Endothelial cell of umbilical vein (primary cell): ENCODE data around the gene ENO2. TPM values are rescaled to one million over a fixed set of nuclear protein-coding genes. Genes with fewer than 3 reads are reported as not detected.
A peak's percentile ranks its signal among the peaks of the same experiment; 100 is the strongest.

Source experiments
- BruUV-seq: library from RNA; stranded (reverse); fragments of 400-500 nt; replicated peaks from 2 replicates; lab custom pipeline; 2021; lab: Mats Ljungman, UMichigan
- CTCF ChIA-PET: fragments of 300-600, 350-600 bp; sonication (Branson Sonifier 250); formaldehyde crosslinking; loops from one replicate; lab custom pipeline; 2021; ENCODE audit warnings: antibody characterized with exemption, inconsistent platforms; lab: Charles Lee
- POLR2A ChIA-PET: fragments of 300-600, 350-600 bp; sonication (Branson Sonifier 250); formaldehyde crosslinking; loops from one replicate; lab custom pipeline; 2021; ENCODE audit warnings: antibody characterized with exemption, inconsistent platforms; lab: Charles Lee
- DNase-seq: peaks from one replicate; pipeline ENCODE4 v3.0.0-alpha.2; 2011; ENCODE audit warnings: low read depth, low spot score
- FAIRE-seq: peaks from 2 replicates; lab custom pipeline; 2011; peaks lifted over from hg19 to GRCh38; lab: Jason Lieb, UNC
- H2AFZ ChIP-seq: 2 replicates; pipeline ENCODE4 v1.6.0; 2012; ENCODE audit warnings: low read depth, low read length, control low read depth, inconsistent platforms
- H3K27ac ChIP-seq: 2 replicates; pipeline ENCODE4 v1.5.1; 2011; ENCODE audit warnings: low read depth, mild to moderate bottlenecking, control low read depth, low read length, moderate library complexity; ENCODE audit not compliant: insufficient read depth
- H3K27me3 ChIP-seq, 2 experiments: 2 replicates each; pipeline versions ENCODE4 v1.6.0 to v1.6.1; 2011; ENCODE audit warnings: low read length in 2 of 2, mixed read lengths in 1 of 2; ENCODE audit not compliant: control insufficient read depth in 2 of 2, insufficient read depth in 2 of 2
- H3K36me3 ChIP-seq, 2 experiments: 2 replicates in 1 of 2; 3 replicates in 1 of 2; pipeline ENCODE4 v1.5.1; 2011; ENCODE audit warnings: low read length in 2 of 2, mild to moderate bottlenecking in 1 of 2, moderate library complexity in 1 of 2; ENCODE audit not compliant: control insufficient read depth in 2 of 2, insufficient read depth in 2 of 2; ENCODE audit errors: extremely low read depth in 1 of 2
- H3K4me1 ChIP-seq: 3 replicates; pipeline ENCODE4 v1.5.1; 2011; ENCODE audit warnings: mild to moderate bottlenecking, low read length; ENCODE audit not compliant: control insufficient read depth, insufficient read depth; ENCODE audit errors: extremely low read depth
- H3K4me2 ChIP-seq: 2 replicates; pipeline ENCODE4 v1.6.1; 2011; ENCODE audit warnings: low read length, control low read depth, mixed read lengths; ENCODE audit not compliant: insufficient read depth
- H3K4me3 ChIP-seq, 3 experiments: fragments of 200-600 bp in 1 of 3; sonication (generic), shearing (Covaris generic) in 1 of 3; replicated peaks in 1 of 3; 2 replicates each; pipeline ENCODE4 v1.5.1; 2011 to 2016; ENCODE audit warnings: control low read depth in 3 of 3, low read length in 3 of 3, mild to moderate bottlenecking in 2 of 3, inconsistent platforms in 1 of 3, low read depth in 1 of 3, moderate library complexity in 1 of 3; ENCODE audit not compliant: insufficient read depth in 1 of 3
- H3K79me2 ChIP-seq: 2 replicates; pipeline ENCODE4 v1.6.0; 2012; ENCODE audit warnings: low read length, inconsistent platforms; ENCODE audit not compliant: control insufficient read depth, insufficient read depth
- H3K9ac ChIP-seq: replicated peaks from 2 replicates; pipeline ENCODE3; 2011; ENCODE audit warnings: low read length, control low read depth; ENCODE audit not compliant: insufficient read depth; ENCODE audit errors: extremely low read depth
- H3K9me1 ChIP-seq: replicated peaks from 3 replicates; pipeline ENCODE4 v1.6.0; 2011; ENCODE audit warnings: mild to moderate bottlenecking, low read length; ENCODE audit not compliant: control insufficient read depth, insufficient read depth; ENCODE audit errors: extremely low read depth
- H3K9me3 ChIP-seq: replicated peaks from 2 replicates; pipeline ENCODE4 v1.5.1; 2012; ENCODE audit warnings: low read length, inconsistent platforms; ENCODE audit not compliant: control insufficient read depth, insufficient read depth
- H4K20me1 ChIP-seq: replicated peaks from 2 replicates; pipeline ENCODE3; 2011; ENCODE audit warnings: mild to moderate bottlenecking, low read length; ENCODE audit not compliant: control insufficient read depth, insufficient read depth; ENCODE audit errors: extremely low read depth
- MYC ChIP-seq: IDR thresholded peaks from one replicate; pipeline ENCODE4 v1.6.1; 2011; ENCODE audit warnings: mild to moderate bottlenecking, low read depth, low read length
- POLR2AphosphoS5 ChIP-seq: IDR thresholded peaks from 2 replicates; pipeline ENCODE4 v1.6.1; 2012; ENCODE audit warnings: low read depth, mild to moderate bottlenecking, control low read depth, low read length, moderate library complexity; ENCODE audit not compliant: insufficient read depth
- dilution Hi-C: fragments of 300-500 bp; cut with MboI; formaldehyde crosslinking; loops from one replicate; pipeline ENCODE4 v1.15.0; 2019; ENCODE audit warnings: low sequenced_read_pairs; ENCODE audit not compliant: extremely low pct_ligation_motif_present
- intact Hi-C: fragments of 100-400 bp; cut with micrococcal nuclease; formaldehyde crosslinking; loops from one replicate; pipeline ENCODE4 v1.10.0; 2022
- polyA plus RNA-seq, 4 experiments: library from polyadenylated mRNA; depleted of rRNA in 3 of 4; stranded (reverse) in 3 of 4; unstranded in 1 of 4; fragments of >200 nt; gene quantifications; 2 replicates each; pipeline versions ENCODE4 v1.2.1 to v1.2.3, GENCODE V29; 2011 to 2012; ENCODE audit warnings: missing spikeins in 1 of 4
- total RNA-seq: library from RNA; stranded (reverse); gene quantifications from 2 replicates; pipeline ENCODE4 v1.2.3, GENCODE V29; 2021
- TF ChIP-seq, protein P1 (sequence below), 2 donors: IDR thresholded peaks; 1 replicate in 1 of 2; 2 replicates in 1 of 2; pipeline ENCODE4 v1.5.1; 2011; ENCODE audit warnings: low read length in 2 of 2, mild to moderate bottlenecking in 2 of 2, moderate library complexity in 2 of 2, control low read depth in 1 of 2, inconsistent platforms in 1 of 2, low read depth in 1 of 2; ENCODE audit not compliant: insufficient read depth in 1 of 2; ENCODE audit errors: extremely low read depth in 1 of 2

The ENO2 gene
- total and polyA plus RNA-seq, 2 donors (not counting 3 experiments of a cell fraction or from before 2014, with no cell fraction given), result 11.4 to 18.6 TPM

DNA sequence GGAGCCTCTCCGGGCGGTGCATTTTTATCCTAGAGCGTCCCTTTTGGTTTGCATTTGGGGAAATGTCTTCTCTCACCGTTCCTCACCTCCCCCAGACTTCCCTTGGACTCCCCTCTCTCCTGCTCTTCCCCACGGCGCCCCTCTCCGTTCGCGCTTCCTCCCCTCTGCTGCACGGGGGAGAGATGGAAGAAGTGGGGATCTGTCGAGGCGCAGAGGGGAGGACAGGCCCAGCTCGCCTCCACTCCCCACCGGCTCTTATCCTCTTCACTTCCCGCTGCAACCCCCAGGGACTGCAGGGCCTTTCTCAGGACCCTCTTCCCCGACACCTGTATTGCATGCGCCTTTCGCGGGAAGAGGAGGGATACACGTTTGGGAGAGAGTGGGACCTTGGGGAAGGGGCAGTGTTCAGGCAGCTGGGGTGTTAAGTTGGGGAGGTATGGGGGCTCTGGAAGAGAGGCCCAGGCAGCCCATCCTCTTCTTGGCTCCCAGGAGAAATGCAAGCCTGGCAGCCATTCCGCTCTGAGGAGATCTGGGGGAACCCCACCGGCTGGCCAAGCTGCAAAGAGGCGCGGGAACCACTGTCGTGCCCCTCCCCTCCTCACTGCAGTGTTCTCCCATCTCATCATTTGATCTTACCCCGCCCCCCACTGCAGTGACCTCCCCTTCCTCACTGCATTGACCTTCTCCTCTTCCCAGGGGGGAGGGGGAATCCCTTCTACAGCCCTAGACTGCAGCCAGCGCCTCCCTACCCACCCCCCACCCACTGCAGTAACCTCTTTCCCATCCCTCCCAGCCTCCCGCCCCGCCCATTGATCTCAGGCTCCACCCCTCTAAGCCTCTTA, 788 bp downstream of the ENO2 start:
- H4K20me1 ChIP-seq, result no peaks in the 10 kb centered on the region
- dilution Hi-C loops (no loop called here), intact Hi-C loops (loop anchor here (1.0 kb wide), 1 partner anchor 9 kb away; no protein-coding TSS in a partner anchor)
- TF ChIP-seq, protein P1, sequence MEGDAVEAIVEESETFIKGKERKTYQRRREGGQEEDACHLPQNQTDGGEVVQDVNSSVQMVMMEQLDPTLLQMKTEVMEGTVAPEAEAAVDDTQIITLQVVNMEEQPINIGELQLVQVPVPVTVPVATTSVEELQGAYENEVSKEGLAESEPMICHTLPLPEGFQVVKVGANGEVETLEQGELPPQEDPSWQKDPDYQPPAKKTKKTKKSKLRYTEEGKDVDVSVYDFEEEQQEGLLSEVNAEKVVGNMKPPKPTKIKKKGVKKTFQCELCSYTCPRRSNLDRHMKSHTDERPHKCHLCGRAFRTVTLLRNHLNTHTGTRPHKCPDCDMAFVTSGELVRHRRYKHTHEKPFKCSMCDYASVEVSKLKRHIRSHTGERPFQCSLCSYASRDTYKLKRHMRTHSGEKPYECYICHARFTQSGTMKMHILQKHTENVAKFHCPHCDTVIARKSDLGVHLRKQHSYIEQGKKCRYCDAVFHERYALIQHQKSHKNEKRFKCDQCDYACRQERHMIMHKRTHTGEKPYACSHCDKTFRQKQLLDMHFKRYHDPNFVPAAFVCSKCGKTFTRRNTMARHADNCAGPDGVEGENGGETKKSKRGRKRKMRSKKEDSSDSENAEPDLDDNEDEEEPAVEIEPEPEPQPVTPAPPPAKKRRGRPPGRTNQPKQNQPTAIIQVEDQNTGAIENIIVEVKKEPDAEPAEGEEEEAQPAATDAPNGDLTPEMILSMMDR (IDR thresholded peaks at IDR 0.05; ENCODE audit: extremely low read depth in 1 of 2, insufficient read depth in 1 of 2, low read depth in 1 of 2, low read length in 2 of 2), result no peak
- no peak for TF ChIP-seq MYC
- no peak for TF ChIP-seq POLR2AphosphoS5
- ChIA-PET POLR2A (no interaction called here), CTCF (interaction anchor here (1.5 to 3.5 kb wide), 2 partner anchors 24 to 43 kb away, joined by 5 to 12 read pairs; partner anchors contain the start of gene SPSB2)
- no peaks in the 10 kb centered on the region for H3K9me3 ChIP-seq
- BruUV-seq, result no TSS peak
- FAIRE-seq, result no peak
- no peaks in the 10 kb centered on the region for H3K9me1 ChIP-seq
- H3K9ac ChIP-seq, result no peak overlapping the region
- H3K36me3 ChIP-seq, result no peaks in the 10 kb centered on the region
- H3K4me3 ChIP-seq, result peak overlapping the region; percentile 51 to 57 (median 52)
- no peaks in the 10 kb centered on the region for H3K27me3 ChIP-seq
- no peak overlapping the region for H3K27ac ChIP-seq
- H3K4me2 ChIP-seq, result peak overlapping the region; percentile 83
- peaks cover 11% of the 10 kb centered on the region for H3K4me1 ChIP-seq
- no peak for DNase-seq
- peak overlapping the region; percentile 98 for H2AFZ ChIP-seq
- H3K79me2 ChIP-seq, result no peaks in the 10 kb centered on the region
